ENCODE measurements around the gene LRP1-AS. TPM values are rescaled to one million over a fixed set of nuclear protein-coding genes. Genes with fewer than 3 reads are reported as not detected.

Gene LRP1-AS
- polyA plus RNA-seq, 2 of the 4 experiments (the other 2 are of a cell fraction) = not detected

- Histone ChIP-seq H3K4me1 (peaks cover 23% of the 10 kb centered on the region), H3K27ac (no peak overlapping the region), H3K4me2 (no peak overlapping the region), H3K9me3 (no peaks in the 10 kb centered on the region), H3K4me3 (no peak overlapping the region)
- FAIRE-seq (no peak), ATAC-seq (no peak), DNase-seq (ENCODE audit: low read depth in 1 of 2, low spot score in 1 of 2) (no peak)
- ChIA-PET CTCF (interaction anchor here (0.7 to 18.3 kb wide), 9 partner anchors 9 to 141 kb away, joined by 3 to 330 read pairs (median 10); partner anchors contain the start of genes NAB2 and STAT6), POLR2A (interaction anchor here (1.9 kb wide), 1 partner anchor 11 kb away, joined by 14 read pairs; the partner anchor contains the start of gene NAB2)
- WGBS (ENCODE audit: missing lambda C conversion rate) = 91% methylated on average over 11 of the region's 11 CpGs
- no peak for TF ChIP-seq HOXB5 (CRISPR knock-in tag; IDR thresholded peaks at IDR 0.05)
- TF ChIP-seq NFE2L2 (conservative IDR thresholded peaks at IDR 0.05; ENCODE audit: low read length) = no peak
- no peak for TF ChIP-seq CHD4 (IDR thresholded peaks at IDR 0.05; ENCODE audit: borderline replicate concordance)
- TF ChIP-seq RCOR1 (IDR thresholded peaks at IDR 0.05; ENCODE audit: low read depth, low read length) = no peak
- TF ChIP-seq ELK1 (IDR thresholded peaks at IDR 0.05; ENCODE audit: low read depth, low read length) = no peak
- TF ChIP-seq EHMT2 (IDR thresholded peaks at IDR 0.05; ENCODE audit: low read depth) = no peak
- no peak for TF ChIP-seq ESRRA (IDR thresholded peaks at IDR 0.05; ENCODE audit: borderline replicate concordance, low read length)
- no peak for TF ChIP-seq ZFP36 (IDR thresholded peaks at IDR 0.05; ENCODE audit: borderline replicate concordance, partially characterized antibody)
- TF ChIP-seq JUN (IDR thresholded peaks at IDR 0.05) = no peak
- no peak for TF ChIP-seq CBX2 (IDR thresholded peaks at IDR 0.05; ENCODE audit: borderline replicate concordance, low read depth)
- TF ChIP-seq ZNF302 (CRISPR knock-in tag; IDR thresholded peaks at IDR 0.05) = no peak
- no peak for TF ChIP-seq MYC (IDR thresholded peaks at IDR 0.05; ENCODE audit: borderline replicate concordance, low read length)
- no peak for TF ChIP-seq ZC3H11A (IDR thresholded peaks at IDR 0.05)
Observed at GRCh38 chr12:57099047-57099714, 48.2 kb downstream of the LRP1-AS start.

- TF ChIP-seq RNF2 (IDR thresholded peaks at IDR 0.05; ENCODE audit: borderline replicate concordance, low read depth) (no peak), ZNF302 (CRISPR knock-in tag; IDR thresholded peaks at IDR 0.05) (no peak), HOXA7 (CRISPR knock-in tag; IDR thresholded peaks at IDR 0.05) (no peak)
- no peaks in the 10 kb centered on the region for H3K9me3 ChIP-seq
- ChIA-PET CTCF (interaction anchor here (0.6 to 18.3 kb wide), 8 partner anchors 9 to 77 kb away, joined by 3 to 330 read pairs (median 10); partner anchors contain the start of genes NAB2 and STAT6), POLR2A (interaction anchor here (1.9 kb wide), 1 partner anchor 10 kb away, joined by 14 read pairs; the partner anchor contains the start of gene NAB2)
- WGBS (ENCODE audit: missing lambda C conversion rate) = 89% methylated on average over 1 of the region's 1 CpG
- ATAC-seq = no peak
- no peak for FAIRE-seq
- peaks cover 23% of the 10 kb centered on the region for H3K4me1 ChIP-seq
- no peak overlapping the region for H3K27ac ChIP-seq
- no peak overlapping the region for H3K4me2 ChIP-seq
- H3K4me3 ChIP-seq = no peak overlapping the region
- no peak for DNase-seq (ENCODE audit: low read depth in 1 of 2, low spot score in 1 of 2)
Observed at GRCh38 chr12:57098546-57098945, 48.9 kb downstream of the LRP1-AS start.

GRCh38 chr12:57097554-57097835, 49.9 kb downstream of the LRP1-AS start:
- Histone ChIP-seq H3K27ac (no peak overlapping the region), H3K4me1 (peaks cover 17% of the 10 kb centered on the region), H3K4me2 (no peak overlapping the region), H3K4me3 (no peak overlapping the region), H3K9me3 (no peaks in the 10 kb centered on the region)
- ATAC-seq (no peak), FAIRE-seq (no peak), DNase-seq (ENCODE audit: low read depth in 1 of 2, low spot score in 1 of 2) (no peak)
- 89% methylated on average over 8 of the region's 8 CpGs for WGBS (ENCODE audit: missing lambda C conversion rate)
- ChIA-PET POLR2A (interaction anchor here (1.9 to 2.2 kb wide), 2 partner anchors 9 to 14 kb away, joined by 12 to 14 read pairs; partner anchors contain the start of genes NAB2 and STAT6), CTCF (interaction anchor here (1.0 to 18.3 kb wide), 6 partner anchors 11 to 37 kb away, joined by 3 to 330 read pairs (median 4); partner anchors contain the start of genes LRP1 and STAT6)
- TF ChIP-seq HEYL (CRISPR knock-in tag; IDR thresholded peaks at IDR 0.05) = no peak

DNA sequence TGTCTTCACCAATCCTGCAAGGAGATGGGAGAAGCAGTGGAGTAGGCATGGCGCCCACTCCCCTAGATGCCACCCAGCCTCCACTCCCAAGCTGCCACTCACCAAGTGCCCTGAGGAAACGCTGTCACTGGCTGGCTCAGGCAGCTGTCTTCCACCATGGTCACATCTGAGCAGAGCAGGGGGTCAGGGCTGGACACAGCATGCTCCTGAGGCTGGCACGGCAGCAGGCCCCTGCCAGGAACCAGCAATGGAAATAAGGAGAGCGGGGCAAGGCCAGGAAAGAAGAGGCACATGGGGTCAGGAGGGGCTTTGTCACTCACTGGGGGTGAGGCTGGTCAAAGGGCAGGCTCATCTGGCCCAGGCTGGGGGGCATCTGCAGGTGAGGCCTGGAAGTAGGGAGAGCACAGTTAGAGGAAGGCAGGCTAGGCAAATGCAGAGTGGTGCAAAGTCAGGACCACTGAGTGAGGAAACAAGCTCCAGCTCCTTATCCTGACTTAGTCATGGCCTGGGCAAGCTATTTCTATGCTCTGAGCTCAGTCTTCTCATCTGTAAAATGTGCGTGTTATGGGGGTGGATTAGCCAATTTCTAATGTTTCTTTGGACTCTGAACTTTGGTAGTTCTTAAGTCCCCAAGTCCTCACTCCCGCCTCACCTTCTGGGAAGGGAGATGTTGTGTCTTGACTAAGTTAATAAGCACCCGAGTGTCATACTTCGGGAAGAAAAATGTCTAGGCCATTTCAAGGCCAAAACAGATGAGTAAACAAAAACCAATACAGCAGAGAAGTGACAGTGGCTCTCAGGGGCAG, 50.5 kb downstream of the LRP1-AS start:
- Histone ChIP-seq H3K4me3 (no peak overlapping the region), H3K4me2 (no peak overlapping the region), H3K4me1 (peaks cover 11% of the 10 kb centered on the region), H3K27ac (no peak overlapping the region), H3K9me3 (no peaks in the 10 kb centered on the region)
- ATAC-seq = no peak
- no peak for FAIRE-seq
- POLR2A ChIA-PET = interaction anchor here (1.9 to 2.2 kb wide), 2 partner anchors 8 to 14 kb away, joined by 12 to 14 read pairs; partner anchors contain the start of genes NAB2 and STAT6
- DNase-seq (ENCODE audit: low read depth in 1 of 2, low spot score in 1 of 2) = no peak
- CTCF ChIA-PET = interaction anchor here (1.0 to 18.3 kb wide), 8 partner anchors 10 to 86 kb away, joined by 3 to 330 read pairs (median 5); partner anchors contain the start of genes LRP1 and STAT6
- TF ChIP-seq MYC (IDR thresholded peaks at IDR 0.05; ENCODE audit: borderline replicate concordance, low read length) (no peak), HMGXB4 (CRISPR knock-in tag; IDR thresholded peaks at IDR 0.05; ENCODE audit: borderline replicate concordance) (no peak)
- WGBS (ENCODE audit: missing lambda C conversion rate) = 81% methylated on average over 8 of the region's 8 CpGs
